HepG2 (cell line): ENCODE results near the gene RAB8A. TPM values are rescaled to one million over a fixed set of nuclear protein-coding genes. Genes with fewer than 3 reads are reported as not detected.

ENCODE experiments used
- BORCS8-MEF2B ChIP-seq: sonication (generic); formaldehyde crosslinking; IDR thresholded peaks from 2 replicates; pipeline ENCODE4 v1.8.0; 2022; ENCODE audit warnings: mild to moderate bottlenecking, missing genetic modification reagents
- CAMTA2 ChIP-seq: sonication (generic); formaldehyde crosslinking; IDR thresholded peaks from 2 replicates; pipeline ENCODE4 v1.4.0; 2020; ENCODE audit warnings: mild to moderate bottlenecking, missing genetic modification reagents, borderline replicate concordance
- CBFB ChIP-seq: sonication (generic); formaldehyde crosslinking; IDR thresholded peaks from 2 replicates; pipeline ENCODE4 v1.4.0; 2020; ENCODE audit warnings: missing genetic modification reagents
- E2F1 ChIP-seq: sonication (generic); formaldehyde crosslinking; IDR thresholded peaks from 2 replicates; pipeline ENCODE4 v1.5.0; 2020; ENCODE audit warnings: missing genetic modification reagents
- HBP1 ChIP-seq: IDR thresholded peaks from 2 replicates; pipeline ENCODE4 v1.6.1; 2016; ENCODE audit warnings: low read depth, control low read depth
- HES4 ChIP-seq: sonication (generic); formaldehyde crosslinking; IDR thresholded peaks from 2 replicates; pipeline ENCODE4 v1.9.0; 2021; ENCODE audit warnings: mild to moderate bottlenecking, missing genetic modification reagents, borderline replicate concordance
- HNF1A ChIP-seq, 2 experiments: sonication (generic) in 1 of 2; formaldehyde crosslinking in 1 of 2; IDR thresholded peaks; 2 replicates each; pipeline versions ENCODE4 v1.4.0 to v1.6.1; 2016 to 2020; ENCODE audit warnings: borderline replicate concordance in 1 of 2, low read depth in 1 of 2, mild to moderate bottlenecking in 1 of 2, missing genetic modification reagents in 1 of 2
- JARID2 ChIP-seq: sonication (generic); formaldehyde crosslinking; IDR thresholded peaks from 2 replicates; pipeline ENCODE4 v1.8.1; 2023; ENCODE audit warnings: missing genetic modification reagents, inconsistent platforms; ENCODE audit not compliant: insufficient replicate concordance
- NR2C2 ChIP-seq: sonication (generic); formaldehyde crosslinking; IDR thresholded peaks from 2 replicates; pipeline ENCODE4 v1.4.0; 2020; ENCODE audit warnings: missing genetic modification reagents, mild to moderate bottlenecking, moderate library complexity, borderline replicate concordance
- ONECUT2 ChIP-seq: sonication (generic); formaldehyde crosslinking; IDR thresholded peaks from 2 replicates; pipeline ENCODE4 v1.4.0; 2020; ENCODE audit warnings: missing genetic modification reagents
- RCOR2 ChIP-seq: IDR thresholded peaks from 2 replicates; pipeline ENCODE4 v1.6.1; 2016; ENCODE audit warnings: missing biosample characterization, missing genetic modification reagents
- RFXANK ChIP-seq: IDR thresholded peaks from 2 replicates; pipeline ENCODE4 v1.6.1; 2016
- SOX13 ChIP-seq, 3 experiments: fragments of 450-650 bp in 1 of 3; sonication (generic) in 1 of 3; formaldehyde crosslinking in 1 of 3; IDR thresholded peaks in 2 of 3; conservative IDR thresholded peaks in 1 of 3; 2 replicates each; pipeline versions ENCODE4 v1.5.0 to v1.6.1; 2016 to 2020; ENCODE audit warnings: antibody characterized with exemption in 1 of 3, mild to moderate bottlenecking in 1 of 3, missing compliant biosample characterization in 1 of 3, missing genetic modification reagents in 1 of 3, moderate library complexity in 1 of 3
- TCF7 ChIP-seq: sonication (generic); IDR thresholded peaks from 2 replicates; pipeline ENCODE4 v1.6.1; 2016; ENCODE audit warnings: antibody characterized with exemption, low read depth
- TEAD3 ChIP-seq: optimal IDR thresholded peaks from 2 replicates; pipeline ENCODE3; 2016; ENCODE audit warnings: borderline replicate concordance
- WIZ ChIP-seq: sonication (generic); formaldehyde crosslinking; IDR thresholded peaks from 2 replicates; pipeline ENCODE4 v1.5.1; 2020; ENCODE audit warnings: mild to moderate bottlenecking, missing genetic modification reagents
- ZNF17 ChIP-seq: sonication (generic); formaldehyde crosslinking; IDR thresholded peaks from 2 replicates; pipeline ENCODE4 v1.5.0; 2020; ENCODE audit warnings: mild to moderate bottlenecking, missing genetic modification reagents
- ZNF225 ChIP-seq: sonication (generic); formaldehyde crosslinking; IDR thresholded peaks from 2 replicates; pipeline ENCODE4 v1.4.0; 2020; ENCODE audit warnings: mild to moderate bottlenecking, missing genetic modification reagents
- ZNF432 ChIP-seq: sonication (generic); formaldehyde crosslinking; IDR thresholded peaks from 2 replicates; pipeline ENCODE4 v1.5.0; 2020; ENCODE audit warnings: missing genetic modification reagents, mild to moderate bottlenecking, borderline replicate concordance
- ZNF574 ChIP-seq: sonication (generic); formaldehyde crosslinking; IDR thresholded peaks from 2 replicates; pipeline ENCODE4 v1.4.0; 2020; ENCODE audit warnings: missing genetic modification reagents
- ZNF598 ChIP-seq: sonication (generic); formaldehyde crosslinking; IDR thresholded peaks from 2 replicates; pipeline ENCODE4 v1.5.1; 2020; ENCODE audit warnings: mild to moderate bottlenecking, missing genetic modification reagents, borderline replicate concordance
- ZNF777 ChIP-seq: sonication (generic); formaldehyde crosslinking; IDR thresholded peaks from 2 replicates; pipeline ENCODE4 v1.4.0; 2020; ENCODE audit warnings: missing genetic modification reagents
- polyA plus RNA-seq, 8 experiments: library from polyadenylated mRNA; depleted of rRNA in 3 of 8; stranded (reverse) in 7 of 8; unstranded in 1 of 8; fragments of >200 nt; fragmentation: Illumina TruSeq in 4 of 8; extraction: Trizol in 4 of 8; gene quantifications; 2 replicates each; pipeline versions ENCODE4 v1.2.1 to v1.2.3, GENCODE V29; 2011 to 2016; ENCODE audit warnings: low read depth in 4 of 8, missing spikeins in 1 of 8, mixed read lengths in 1 of 8; ENCODE audit not compliant: insufficient read depth in 1 of 8
- total RNA-seq, 5 experiments: library from RNA; depleted of rRNA; stranded (reverse); fragments of >200 nt; fragmentation: Illumina TruSeq; extraction: Trizol; gene quantifications; 2 replicates each; pipeline ENCODE4 v1.2.3, GENCODE V29; 2016; ENCODE audit warnings: low read depth in 1 of 5

RAB8A gene
- total and polyA plus RNA-seq, 2 of the 13 experiments (the other 11 are each of a cell fraction or from before 2014, with no cell fraction given) = 36.7 to 45.0 TPM

- no peak for TF ChIP-seq RCOR2 (CRISPR knock-in tag)
- no peak for TF ChIP-seq BORCS8-MEF2B (CRISPR knock-in tag)
- no peak for TF ChIP-seq ZNF574 (CRISPR knock-in tag)
- no peak for TF ChIP-seq ZNF225 (CRISPR knock-in tag)
- TF ChIP-seq TEAD3 (CRISPR knock-in tag) = peak; percentile 96
- no peak for TF ChIP-seq RFXANK (CRISPR knock-in tag)
- TF ChIP-seq NR2C2 = no peak
- no peak for TF ChIP-seq JARID2
- TF ChIP-seq SOX13 (IDR thresholded peaks at IDR 0.05) = no peak
- peak in 1 of 2 experiments; percentile 16; a peak in 1 of 4 replicates for TF ChIP-seq SOX13 (CRISPR knock-in tag; conservative IDR thresholded peaks at IDR 0.05 in 1 of 2, IDR thresholded peaks at IDR 0.05 in 1 of 2)
- no peak for TF ChIP-seq E2F1 (CRISPR knock-in tag)
- no peak for TF ChIP-seq HES4 (CRISPR knock-in tag)
- TF ChIP-seq ONECUT2 (CRISPR knock-in tag) = no peak
- TF ChIP-seq ZNF17 = no peak
- TF ChIP-seq WIZ (CRISPR knock-in tag) = no peak
- TF ChIP-seq HNF1A (IDR thresholded peaks at IDR 0.05; ENCODE audit: low read depth) = no peak
- TF ChIP-seq HNF1A (CRISPR knock-in tag; IDR thresholded peaks at IDR 0.05; ENCODE audit: borderline replicate concordance) = no peak
- no peak for TF ChIP-seq ZNF598 (CRISPR knock-in tag)
- TF ChIP-seq CAMTA2 = no peak
- TF ChIP-seq HBP1 (CRISPR knock-in tag) = no peak
- TF ChIP-seq ZNF432 = no peak
- no peak for TF ChIP-seq CBFB (CRISPR knock-in tag)
- peak; percentile 44; the same call in 1 of the 2 replicates for TF ChIP-seq TCF7
- TF ChIP-seq ZNF777 = no peak
Observed at GRCh38 chr19:16116067-16116466, 4.4 kb downstream of the RAB8A start (continued).
